AG08395 (cell line): Measurements from ENCODE around the gene LUZP2.

Experiments used
- DNase-seq: peaks from one replicate; pipeline ENCODE4 v3.0.0; 2012; ENCODE audit warnings: mixed read lengths, low spot score

LUZP2 gene

GRCh38 chr11:24567380-24567779 lies 70.5 kb downstream of the LUZP2 start:
- DNase-seq: no peak

- no peak for DNase-seq
Observed at GRCh38 chr11:24572376-24572775, 75.5 kb downstream of the LUZP2 start.

GRCh38 chr11:24574461-24574860 lies 77.6 kb downstream of the LUZP2 start:
- DNase-seq: no peak

GRCh38 chr11:24575392-24575791 lies 78.5 kb downstream of the LUZP2 start:
- no peak for DNase-seq

- no peak for DNase-seq
Observed at GRCh38 chr11:24585192-24585591, 88.3 kb downstream of the LUZP2 start.

GRCh38 chr11:24587635-24588034 lies 90.8 kb downstream of the LUZP2 start:
- no peak for DNase-seq

- no peak for DNase-seq
Observed at GRCh38 chr11:24588081-24588480, 91.2 kb downstream of the LUZP2 start.

- no peak for DNase-seq
Observed at GRCh38 chr11:24589064-24589463, 92.2 kb downstream of the LUZP2 start.

- no peak for DNase-seq
Observed at GRCh38 chr11:24591283-24591682, 94.4 kb downstream of the LUZP2 start.

GRCh38 chr11:24592360-24592759 lies 95.5 kb downstream of the LUZP2 start:
- no peak for DNase-seq

GRCh38 chr11:24593332-24593731 lies 96.5 kb downstream of the LUZP2 start:
- no peak for DNase-seq

- no peak for DNase-seq
Observed at GRCh38 chr11:24594401-24594800, 97.5 kb downstream of the LUZP2 start.

- DNase-seq: no peak
Observed at GRCh38 chr11:24598641-24599040, 101.8 kb downstream of the LUZP2 start.

GRCh38 chr11:24609192-24610119 lies 112.6 kb downstream of the LUZP2 start:
- DNase-seq: no peak

- no peak for DNase-seq
Observed at GRCh38 chr11:24615451-24616160, 118.8 kb downstream of the LUZP2 start.

- DNase-seq: no peak
Observed at GRCh38 chr11:24617856-24618255, 121.0 kb downstream of the LUZP2 start.

GRCh38 chr11:24619900-24620299 lies 123.0 kb downstream of the LUZP2 start:
- DNase-seq: no peak

GRCh38 chr11:24622262-24622661 lies 125.4 kb downstream of the LUZP2 start:
- DNase-seq: no peak

- DNase-seq: no peak
Observed at GRCh38 chr11:24623121-24623520, 126.3 kb downstream of the LUZP2 start.

- DNase-seq: no peak
Observed at GRCh38 chr11:24624432-24624831, 127.6 kb downstream of the LUZP2 start.

- DNase-seq: no peak
Observed at GRCh38 chr11:24625975-24626374, 129.1 kb downstream of the LUZP2 start.

- no peak for DNase-seq
Observed at GRCh38 chr11:24628224-24628776, 131.4 kb downstream of the LUZP2 start.

GRCh38 chr11:24634606-24635160 lies 137.8 kb downstream of the LUZP2 start:
- no peak for DNase-seq
